HTR-8/SVneo (cell line): Measurements from ENCODE around the gene LAMTOR4.

Source experiments
- DNase-seq: peaks from one replicate; pipeline ENCODE4 v3.0.0; 2011; ENCODE audit warnings: low spot score, mixed read lengths; ENCODE audit not compliant: insufficient read length
- FAIRE-seq: peaks from 2 replicates; lab custom pipeline; 2011; peaks lifted over from hg19 to GRCh38; lab: Jason Lieb, UNC

The LAMTOR4 gene

GRCh38 chr7:100148559-100149328 is at the start of gene LAMTOR4:
Gene LAMTOR4, plus strand, starts transcription at chr7:100148918. Its CDS starts 55 bp downstream, at chr7:100148973.
- DNase-seq (peak; percentile 94), FAIRE-seq (peak; percentile 97)

DNA sequence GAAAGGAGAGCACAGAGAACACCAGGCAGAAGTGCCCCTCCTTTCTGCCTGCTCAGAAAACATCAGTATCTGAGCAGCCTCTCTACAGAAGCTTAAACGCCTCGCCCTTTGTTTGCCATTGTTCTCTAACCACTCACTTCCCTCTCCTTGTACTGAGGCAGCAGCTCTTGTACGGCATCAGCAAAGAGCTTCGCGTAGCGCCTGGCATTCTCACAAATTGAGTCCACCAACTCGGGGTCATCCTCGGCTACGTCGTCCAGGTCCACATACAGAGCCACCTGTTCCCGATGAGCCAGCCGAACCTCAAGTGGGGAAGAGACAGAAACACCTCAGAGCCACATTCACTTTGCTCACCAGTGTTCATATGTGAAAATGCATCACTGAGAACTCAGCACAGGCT is 49.3 kb upstream of the LAMTOR4 start:
- no peak for FAIRE-seq

GRCh38 chr7:100100420-100101015 is 48.2 kb upstream of the LAMTOR4 start:
- DNase-seq, result peak; percentile 78
- no peak for FAIRE-seq

More for the DNA sequence above, 49.3 kb upstream of the LAMTOR4 start:
- DNase-seq, result no peak

GRCh38 chr7:100101016-100101862 is 47.5 kb upstream of the LAMTOR4 start, which contains the start of the genes AP4M1 and MCM7:
Gene AP4M1, plus strand, starts transcription at chr7:100101643. Its CDS starts 72 bp downstream, at chr7:100101715.
Gene MCM7, minus strand, starts transcription at chr7:100101397. Its CDS starts 103 bp downstream, at chr7:100101294.
- FAIRE-seq (peak; percentile 77), DNase-seq (peak; percentile 93)

DNA sequence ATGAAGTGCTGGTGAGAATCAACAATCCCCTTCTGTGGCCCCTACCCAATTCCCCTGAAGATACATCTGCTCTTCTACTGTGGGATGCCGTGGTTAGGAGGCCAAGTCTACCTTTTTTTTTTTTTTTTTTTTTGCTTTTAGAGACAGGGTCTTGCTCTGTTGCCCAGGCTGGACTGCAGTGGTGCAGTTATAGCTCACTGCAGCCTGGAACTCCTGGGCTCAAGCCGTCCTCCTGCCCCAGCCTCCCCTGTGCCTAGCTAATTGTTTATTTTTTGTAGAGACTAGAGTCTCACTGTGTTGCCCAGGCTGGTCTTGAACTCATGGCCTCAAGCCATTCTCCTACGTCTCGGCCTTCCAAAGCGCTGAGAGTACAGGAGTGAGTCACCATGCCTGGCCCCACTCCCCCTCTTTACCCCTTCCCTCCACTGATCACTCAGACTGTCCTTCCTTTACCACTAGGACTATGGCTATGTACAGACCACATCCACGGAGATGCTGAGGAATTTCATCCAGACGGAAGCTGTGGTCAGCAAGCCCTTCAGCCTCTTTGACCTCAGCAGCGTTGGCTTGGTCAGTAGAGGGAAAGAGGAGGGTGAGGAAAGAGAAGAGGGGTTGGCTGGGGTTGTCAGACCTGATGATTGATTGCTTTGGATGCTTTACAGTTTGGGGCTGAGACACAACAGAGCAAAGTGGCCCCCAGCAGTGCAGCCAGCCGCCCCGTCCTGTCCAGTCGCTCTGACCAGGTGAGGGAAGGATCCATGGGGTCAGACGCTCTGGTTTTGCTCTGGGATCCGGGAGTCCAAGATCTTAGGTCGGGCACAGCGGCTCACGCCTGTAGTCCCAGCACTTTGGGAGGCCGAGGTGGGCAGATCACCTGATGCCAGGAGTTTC is 45.5 kb upstream of the LAMTOR4 start:
- DNase-seq (peak; percentile 90), FAIRE-seq (peak; percentile 38)

DNA sequence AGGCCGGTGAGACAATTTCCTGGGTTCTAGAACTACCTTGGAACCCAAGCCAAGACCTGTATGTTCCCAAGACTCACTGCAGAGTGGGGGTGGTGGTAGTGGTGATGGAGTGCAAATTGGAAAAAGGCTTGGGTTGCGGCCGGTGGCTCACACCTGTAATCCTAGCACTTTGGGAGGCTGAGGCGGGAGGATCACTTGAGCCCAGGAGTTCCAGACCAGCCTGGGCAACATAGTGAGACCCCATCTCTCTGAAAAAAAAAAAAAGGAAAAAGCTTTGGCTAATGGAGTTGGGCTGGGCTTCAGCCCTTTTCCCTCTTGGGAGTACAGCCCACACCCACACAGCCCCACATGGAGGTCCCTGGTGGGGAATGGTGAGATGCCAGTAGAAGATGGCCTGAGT is 43.2 kb upstream of the LAMTOR4 start:
- DNase-seq, result no peak
- no peak for FAIRE-seq

DNA sequence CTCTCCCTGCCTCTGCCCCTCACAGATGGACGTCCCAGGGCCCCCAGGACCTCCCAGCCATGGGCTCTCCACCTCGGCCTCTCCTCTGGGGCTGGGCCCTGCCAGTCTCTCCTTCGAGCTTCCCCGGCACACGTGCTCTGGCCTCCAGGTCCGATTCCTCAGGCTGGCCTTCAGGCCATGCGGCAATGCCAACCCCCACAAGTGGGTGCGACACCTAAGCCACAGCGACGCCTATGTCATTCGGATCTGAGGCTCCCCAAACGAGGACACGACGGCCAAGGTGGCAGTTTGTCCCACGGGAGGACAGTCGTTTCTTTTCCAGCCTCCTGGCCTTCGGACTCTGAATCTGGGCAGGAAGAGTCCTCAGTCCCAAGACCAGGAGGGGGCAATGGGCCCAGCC is 42.1 kb upstream of the LAMTOR4 start:
- FAIRE-seq, result no peak
- no peak for DNase-seq

GRCh38 chr7:100107125-100107737 is 41.5 kb upstream of the LAMTOR4 start:
- DNase-seq, result no peak
- no peak for FAIRE-seq

DNA sequence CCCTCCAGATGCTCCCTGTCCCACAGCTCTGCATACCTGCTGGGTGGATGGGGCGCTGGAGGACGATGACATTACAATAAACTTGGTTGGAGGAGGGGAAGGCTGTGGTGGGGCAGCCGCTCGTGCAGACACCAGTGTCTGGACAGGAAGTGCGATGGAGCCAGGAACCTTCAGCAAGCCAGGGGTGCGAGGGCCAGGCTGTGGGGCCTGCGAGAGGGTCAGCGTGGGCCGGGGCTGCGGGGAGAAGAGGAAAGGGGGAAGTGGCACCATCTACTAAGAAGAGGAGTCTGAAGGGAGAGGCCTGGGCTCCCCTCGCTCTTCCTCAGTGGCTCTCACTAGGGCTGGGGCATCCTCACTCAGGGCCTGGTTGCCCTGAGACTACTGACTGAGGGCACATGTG is 40.8 kb upstream of the LAMTOR4 start:
- no peak for DNase-seq
- no peak for FAIRE-seq

DNA sequence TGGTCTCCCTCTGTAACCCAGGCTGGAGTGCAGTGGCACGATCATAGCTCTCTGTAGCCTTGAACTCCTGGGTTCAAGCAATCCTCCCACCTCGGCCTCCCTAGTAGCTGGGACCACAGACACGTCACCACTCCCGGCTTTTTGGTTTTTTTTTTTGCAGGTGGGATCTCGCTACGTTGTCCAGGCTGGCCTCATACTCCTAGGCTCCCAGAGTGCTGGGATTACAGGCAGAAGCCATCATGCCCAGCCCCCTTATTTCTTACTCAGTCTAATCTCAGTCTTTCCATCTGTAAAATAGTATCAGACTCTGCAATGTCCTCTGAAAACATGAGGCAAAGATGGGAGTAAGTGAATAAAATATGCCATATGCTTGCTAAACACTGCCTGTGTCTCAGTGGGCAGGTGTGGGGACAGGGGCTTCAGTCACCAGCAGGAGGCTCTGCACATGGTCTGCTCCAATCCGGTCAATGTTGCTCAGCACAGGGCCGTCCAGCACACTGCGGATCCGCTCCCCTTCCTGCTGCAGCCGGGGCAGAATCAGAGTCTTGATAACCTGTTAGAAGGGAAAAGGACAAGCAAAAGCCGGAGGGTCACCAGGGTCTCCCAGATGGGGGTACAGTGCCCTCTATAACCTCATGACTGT is 39.1 kb upstream of the LAMTOR4 start:
- no peak for DNase-seq
- FAIRE-seq, result no peak

- DNase-seq (no peak), FAIRE-seq (no peak)
These were observed 37.6 kb upstream of the LAMTOR4 start for GRCh38 chr7:100111156-100111555.

DNA sequence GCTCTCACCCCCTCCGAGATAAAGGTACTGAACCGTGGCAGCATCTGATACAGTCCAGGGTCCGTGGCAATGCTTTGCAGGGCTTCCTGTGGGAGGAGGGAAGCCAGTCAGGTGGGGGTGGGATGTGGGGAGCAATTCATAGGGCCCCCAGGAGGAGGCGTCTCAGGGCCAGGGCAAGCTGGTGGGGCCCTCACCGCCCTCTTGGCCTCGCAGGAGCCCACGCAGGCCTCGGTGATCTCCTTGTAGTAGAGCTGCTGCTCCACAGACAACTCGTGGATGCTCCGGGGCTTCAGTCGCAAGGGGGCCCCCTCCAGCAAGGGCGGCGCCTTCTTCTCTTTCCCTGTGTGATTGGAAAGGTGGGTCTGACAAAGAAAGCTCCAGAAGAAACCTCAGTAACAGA is 36.8 kb upstream of the LAMTOR4 start:
- no peak for FAIRE-seq

DNA sequence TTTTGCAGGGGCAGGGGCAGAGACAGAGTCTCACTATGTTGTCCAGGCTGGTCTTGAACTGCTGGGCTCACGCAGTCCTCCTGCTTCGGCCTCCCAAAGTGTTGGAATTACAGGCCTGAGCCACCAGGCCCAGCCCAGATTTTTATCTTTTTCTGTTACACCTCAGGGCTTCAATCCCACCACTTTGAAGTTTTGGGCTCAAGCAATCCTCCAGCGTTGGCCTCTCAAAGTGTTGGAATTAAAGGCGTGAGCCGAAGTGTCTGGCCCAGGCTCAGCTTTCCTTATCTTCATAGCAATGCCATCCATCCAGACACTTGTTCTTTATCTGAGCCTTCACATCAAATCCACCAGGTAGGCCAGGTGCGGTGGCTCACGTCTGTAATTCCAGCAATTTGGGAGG is 33.7 kb upstream of the LAMTOR4 start:
- FAIRE-seq (no peak), DNase-seq (no peak)

More for the DNA sequence above, 36.8 kb upstream of the LAMTOR4 start:
- no peak for DNase-seq

DNA sequence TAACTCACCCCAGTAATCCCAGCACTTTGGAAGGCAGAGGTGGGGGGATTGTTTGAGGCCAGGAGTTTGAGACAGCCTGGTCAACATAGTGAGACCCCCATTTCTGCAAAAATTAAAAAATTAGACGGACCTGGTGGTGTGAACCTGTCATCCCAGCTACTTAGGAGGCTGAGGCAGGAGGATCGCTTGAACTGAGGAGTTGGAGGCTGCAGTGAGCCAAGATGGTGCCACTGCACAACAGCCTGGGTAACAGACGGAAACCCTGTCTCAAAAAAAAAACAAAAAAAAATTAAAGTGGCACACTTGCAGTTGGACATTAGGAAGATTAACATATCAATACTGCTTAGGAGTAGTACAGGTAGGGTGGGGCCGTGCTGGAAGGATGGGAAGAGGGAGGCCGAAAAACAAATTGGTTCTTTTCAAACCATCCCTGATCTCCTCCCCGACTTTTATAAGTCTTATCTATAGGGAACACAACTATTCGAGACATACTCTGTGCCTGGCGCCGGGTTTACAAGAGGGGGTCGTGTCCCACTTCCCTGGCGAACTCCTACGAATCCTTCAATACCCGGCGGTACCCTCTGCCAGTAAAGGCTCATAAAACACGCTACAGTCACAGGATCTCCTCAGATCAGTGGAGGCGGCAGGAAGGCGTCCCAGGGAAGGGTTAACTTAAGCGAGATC is 30.2 kb upstream of the LAMTOR4 start:
- DNase-seq, result no peak
- no peak for FAIRE-seq

- peak; percentile 97 for DNase-seq
- no peak for FAIRE-seq
These were observed 29.4 kb upstream of the LAMTOR4 start, which contains the start of the genes CNPY4 and TAF6 for GRCh38 chr7:100119072-100119969. Gene CNPY4, plus strand, starts transcription at chr7:100119634. Its CDS starts 111 bp downstream, at chr7:100119745. Gene TAF6, minus strand, starts transcription at chr7:100119358. Its CDS starts 5,149 bp downstream, at chr7:100114209.

GRCh38 chr7:100119970-100120732 is 28.6 kb upstream of the LAMTOR4 start:
- DNase-seq (peak; percentile 62), FAIRE-seq (no peak)
